HEK293 (cell line): ENCODE measurements around the gene GPR63.

Source experiments
- KLF1 ChIP-seq: fragments of 450-650 bp; formaldehyde crosslinking; IDR thresholded peaks from 2 replicates; pipeline ENCODE4 v1.5.1; 2016; ENCODE audit warnings: missing biosample characterization, missing genetic modification characterization
- KLF9 ChIP-seq: fragments of 450-650 bp; formaldehyde crosslinking; IDR thresholded peaks from 2 replicates; pipeline ENCODE4 v1.5.1; 2016; ENCODE audit warnings: missing biosample characterization, missing genetic modification characterization, low read depth
- ZFHX2 ChIP-seq: fragments of 450-650 bp; formaldehyde crosslinking; conservative IDR thresholded peaks from 2 replicates; pipeline ENCODE4 v1.5.1; 2016; ENCODE audit warnings: missing biosample characterization, missing genetic modification characterization
- ZNF155 ChIP-seq: fragments of 450-650 bp; formaldehyde crosslinking; IDR thresholded peaks from 2 replicates; pipeline ENCODE4 v1.5.1; 2016; ENCODE audit warnings: missing biosample characterization, missing genetic modification characterization
- ZNF175 ChIP-seq: fragments of 450-650 bp; formaldehyde crosslinking; IDR thresholded peaks from 2 replicates; pipeline ENCODE4 v1.5.1; 2016; ENCODE audit warnings: missing biosample characterization, missing genetic modification characterization
- ZNF223 ChIP-seq: fragments of 450-650 bp; formaldehyde crosslinking; IDR thresholded peaks from 2 replicates; pipeline ENCODE4 v1.5.1; 2016; ENCODE audit warnings: missing biosample characterization, missing genetic modification characterization
- ZNF311 ChIP-seq: fragments of 450-650 bp; formaldehyde crosslinking; IDR thresholded peaks from 2 replicates; pipeline ENCODE4 v1.5.1; 2017; ENCODE audit warnings: missing biosample characterization, missing genetic modification characterization, borderline replicate concordance
- ZNF354C ChIP-seq: fragments of 450-650 bp; formaldehyde crosslinking; IDR thresholded peaks from 2 replicates; pipeline ENCODE4 v1.5.1; 2016; ENCODE audit warnings: missing biosample characterization, missing genetic modification characterization, low read depth, borderline replicate concordance
- ZNF423 ChIP-seq: fragments of 450-650 bp; formaldehyde crosslinking; IDR thresholded peaks from 2 replicates; pipeline ENCODE4 v1.5.1; 2016; ENCODE audit warnings: missing biosample characterization, missing genetic modification characterization
- ZNF549 ChIP-seq: fragments of 450-650 bp; IDR thresholded peaks from 2 replicates; pipeline ENCODE4 v1.5.1; 2018; ENCODE audit warnings: missing biosample characterization, missing genetic modification characterization, mild to moderate bottlenecking, inconsistent platforms, moderate library complexity
- ZNF585B ChIP-seq: fragments of 450-650 bp; formaldehyde crosslinking; IDR thresholded peaks from 2 replicates; pipeline ENCODE4 v1.5.1; 2016; ENCODE audit warnings: missing biosample characterization, missing genetic modification characterization
- ZNF600 ChIP-seq: fragments of 450-650 bp; formaldehyde crosslinking; IDR thresholded peaks from 2 replicates; pipeline ENCODE4 v1.5.1; 2016; ENCODE audit warnings: missing biosample characterization, missing genetic modification characterization
- ZNF621 ChIP-seq: fragments of 450-650 bp; formaldehyde crosslinking; IDR thresholded peaks from 2 replicates; pipeline ENCODE4 v1.5.1; 2017; ENCODE audit warnings: missing biosample characterization, missing genetic modification characterization
- ZNF76 ChIP-seq: fragments of 450-650 bp; formaldehyde crosslinking; IDR thresholded peaks from 2 replicates; pipeline ENCODE4; 2016; ENCODE audit warnings: low read depth, missing biosample characterization, missing genetic modification characterization, borderline replicate concordance
- ZNF768 ChIP-seq: fragments of 450-650 bp; formaldehyde crosslinking; IDR thresholded peaks from 2 replicates; pipeline ENCODE4 v1.5.1; 2018; ENCODE audit warnings: missing biosample characterization, mild to moderate bottlenecking, missing genetic modification characterization
- ZNF830 ChIP-seq: fragments of 450-650 bp; IDR thresholded peaks from 2 replicates; pipeline ENCODE4 v1.5.0; 2018; ENCODE audit warnings: missing biosample characterization, missing genetic modification characterization, low read depth, mild to moderate bottlenecking, moderate library complexity
- ZNF837 ChIP-seq: fragments of 450-650 bp; formaldehyde crosslinking; IDR thresholded peaks from 2 replicates; pipeline ENCODE4 v1.5.1; 2016; ENCODE audit warnings: missing biosample characterization, missing genetic modification characterization
- ZSCAN16 ChIP-seq: fragments of 450-650 bp; formaldehyde crosslinking; IDR thresholded peaks from 2 replicates; pipeline ENCODE4 v1.5.1; 2016; ENCODE audit warnings: missing biosample characterization, missing genetic modification characterization
- TF ChIP-seq, protein P1 (sequence below): IDR thresholded peaks from 2 replicates; pipeline ENCODE4 v1.6.1; 2011; ENCODE audit warnings: mild to moderate bottlenecking, low read depth, low read length, borderline replicate concordance
- TF ChIP-seq, protein P2 (sequence below): fragments of 450-650 bp; formaldehyde crosslinking; IDR thresholded peaks from 2 replicates; pipeline ENCODE4 v1.5.1; 2016; ENCODE audit warnings: missing biosample characterization, missing genetic modification characterization
- TF ChIP-seq, protein P3 (sequence below): fragments of 450-650 bp; formaldehyde crosslinking; IDR thresholded peaks from 2 replicates; pipeline ENCODE4 v1.5.1; 2017; ENCODE audit warnings: missing biosample characterization, missing genetic modification characterization
- TF ChIP-seq, protein P4 (sequence below): sonication (generic); formaldehyde crosslinking; IDR thresholded peaks from 2 replicates; pipeline ENCODE4 v1.8.1; 2022; ENCODE audit warnings: mild to moderate bottlenecking, moderate library complexity, missing genetic modification reagents
- TF ChIP-seq, protein P5 (sequence below): fragments of 450-650 bp; formaldehyde crosslinking; conservative IDR thresholded peaks from 2 replicates; pipeline ENCODE4 v1.5.1; 2016; ENCODE audit warnings: low read depth, missing biosample characterization, missing genetic modification characterization
- TF ChIP-seq, protein P6 (sequence below): fragments of 450-650 bp; formaldehyde crosslinking; IDR thresholded peaks from 2 replicates; pipeline ENCODE4 v1.5.1; 2016; ENCODE audit warnings: missing biosample characterization, missing genetic modification characterization, borderline replicate concordance

Gene GPR63

DNA sequence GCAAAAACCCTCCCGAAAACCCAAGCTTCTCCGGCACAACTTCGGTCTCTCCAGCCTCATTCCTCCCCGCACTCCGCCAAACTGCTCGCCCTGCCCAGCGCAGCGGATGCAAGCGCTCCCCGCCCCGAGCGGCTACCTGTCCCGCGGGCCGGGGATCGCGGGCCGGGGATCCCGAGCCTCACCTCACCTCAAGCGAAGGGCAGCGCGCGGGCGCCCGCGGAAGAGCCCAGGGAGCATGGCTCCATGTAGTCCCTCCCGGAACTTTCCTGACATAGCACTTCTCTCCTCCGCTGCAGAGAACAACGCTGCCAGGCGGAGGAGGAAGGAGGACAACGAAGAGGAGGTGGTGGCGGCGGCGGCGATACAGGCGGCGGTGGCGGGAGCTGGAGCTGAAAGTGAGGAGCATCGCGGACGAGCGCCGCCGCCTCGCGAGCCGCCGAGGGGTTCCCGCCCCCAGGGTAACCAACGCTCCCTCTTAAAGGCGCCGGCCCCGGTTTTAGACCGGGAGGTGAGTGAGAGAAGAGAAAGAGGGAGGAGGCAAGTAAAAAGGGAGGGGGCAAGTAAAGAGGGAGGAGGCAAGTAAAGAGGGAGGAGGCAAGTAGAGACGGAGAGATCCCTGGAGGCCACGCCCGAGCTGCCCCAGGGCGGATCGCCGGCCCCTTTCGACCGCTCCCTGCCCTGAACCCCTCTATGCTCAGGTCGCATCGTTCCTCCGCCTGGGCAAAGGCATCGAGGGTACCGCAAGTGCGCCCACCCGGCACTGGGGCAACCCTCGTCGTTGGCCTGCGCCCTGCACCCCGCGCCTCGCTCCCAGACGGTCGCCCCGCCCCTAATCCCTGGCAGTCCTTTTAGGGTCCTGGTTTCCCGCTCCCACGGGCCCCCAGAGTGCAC lies at the start of gene GPR63 (continued):
- TF ChIP-seq, protein P1, sequence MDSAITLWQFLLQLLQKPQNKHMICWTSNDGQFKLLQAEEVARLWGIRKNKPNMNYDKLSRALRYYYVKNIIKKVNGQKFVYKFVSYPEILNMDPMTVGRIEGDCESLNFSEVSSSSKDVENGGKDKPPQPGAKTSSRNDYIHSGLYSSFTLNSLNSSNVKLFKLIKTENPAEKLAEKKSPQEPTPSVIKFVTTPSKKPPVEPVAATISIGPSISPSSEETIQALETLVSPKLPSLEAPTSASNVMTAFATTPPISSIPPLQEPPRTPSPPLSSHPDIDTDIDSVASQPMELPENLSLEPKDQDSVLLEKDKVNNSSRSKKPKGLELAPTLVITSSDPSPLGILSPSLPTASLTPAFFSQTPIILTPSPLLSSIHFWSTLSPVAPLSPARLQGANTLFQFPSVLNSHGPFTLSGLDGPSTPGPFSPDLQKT = no peak
- TF ChIP-seq ZSCAN16 (no peak), KLF1 (tag by site-specific recombination) (peak; percentile 82), ZFHX2 (peak; percentile 73), ZNF600 (0 out of 2 replicates have a peak, but pooled peaks have one; percentile 26), ZNF549 (tag by site-specific recombination) (peak; percentile 50; the same call in 1 of the 2 replicates), KLF9 (peak; percentile 58; the same call in 1 of the 2 replicates), ZNF837 (tag by site-specific recombination) (no peak), ZNF830 (tag by site-specific recombination) (no peak), ZNF155 (no peak), ZNF175 (no peak), ZNF621 (no peak), ZNF585B (tag by site-specific recombination) (no peak), ZNF311 (tag by site-specific recombination) (no peak), ZNF423 (tag by site-specific recombination) (no peak), ZNF768 (tag by site-specific recombination) (no peak), ZNF354C (no peak), ZNF223 (peak; percentile 49; the same call in 1 of the 2 replicates), ZNF76 (tag by site-specific recombination) (peak; percentile 26; the same call in 1 of the 2 replicates)
- TF ChIP-seq, protein P2, sequence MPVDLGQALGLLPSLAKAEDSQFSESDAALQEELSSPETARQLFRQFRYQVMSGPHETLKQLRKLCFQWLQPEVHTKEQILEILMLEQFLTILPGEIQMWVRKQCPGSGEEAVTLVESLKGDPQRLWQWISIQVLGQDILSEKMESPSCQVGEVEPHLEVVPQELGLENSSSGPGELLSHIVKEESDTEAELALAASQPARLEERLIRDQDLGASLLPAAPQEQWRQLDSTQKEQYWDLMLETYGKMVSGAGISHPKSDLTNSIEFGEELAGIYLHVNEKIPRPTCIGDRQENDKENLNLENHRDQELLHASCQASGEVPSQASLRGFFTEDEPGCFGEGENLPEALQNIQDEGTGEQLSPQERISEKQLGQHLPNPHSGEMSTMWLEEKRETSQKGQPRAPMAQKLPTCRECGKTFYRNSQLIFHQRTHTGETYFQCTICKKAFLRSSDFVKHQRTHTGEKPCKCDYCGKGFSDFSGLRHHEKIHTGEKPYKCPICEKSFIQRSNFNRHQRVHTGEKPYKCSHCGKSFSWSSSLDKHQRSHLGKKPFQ (tag by site-specific recombination) = no peak
- TF ChIP-seq, protein P3, sequence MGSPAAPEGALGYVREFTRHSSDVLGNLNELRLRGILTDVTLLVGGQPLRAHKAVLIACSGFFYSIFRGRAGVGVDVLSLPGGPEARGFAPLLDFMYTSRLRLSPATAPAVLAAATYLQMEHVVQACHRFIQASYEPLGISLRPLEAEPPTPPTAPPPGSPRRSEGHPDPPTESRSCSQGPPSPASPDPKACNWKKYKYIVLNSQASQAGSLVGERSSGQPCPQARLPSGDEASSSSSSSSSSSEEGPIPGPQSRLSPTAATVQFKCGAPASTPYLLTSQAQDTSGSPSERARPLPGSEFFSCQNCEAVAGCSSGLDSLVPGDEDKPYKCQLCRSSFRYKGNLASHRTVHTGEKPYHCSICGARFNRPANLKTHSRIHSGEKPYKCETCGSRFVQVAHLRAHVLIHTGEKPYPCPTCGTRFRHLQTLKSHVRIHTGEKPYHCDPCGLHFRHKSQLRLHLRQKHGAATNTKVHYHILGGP = no peak
- TF ChIP-seq, protein P4, sequence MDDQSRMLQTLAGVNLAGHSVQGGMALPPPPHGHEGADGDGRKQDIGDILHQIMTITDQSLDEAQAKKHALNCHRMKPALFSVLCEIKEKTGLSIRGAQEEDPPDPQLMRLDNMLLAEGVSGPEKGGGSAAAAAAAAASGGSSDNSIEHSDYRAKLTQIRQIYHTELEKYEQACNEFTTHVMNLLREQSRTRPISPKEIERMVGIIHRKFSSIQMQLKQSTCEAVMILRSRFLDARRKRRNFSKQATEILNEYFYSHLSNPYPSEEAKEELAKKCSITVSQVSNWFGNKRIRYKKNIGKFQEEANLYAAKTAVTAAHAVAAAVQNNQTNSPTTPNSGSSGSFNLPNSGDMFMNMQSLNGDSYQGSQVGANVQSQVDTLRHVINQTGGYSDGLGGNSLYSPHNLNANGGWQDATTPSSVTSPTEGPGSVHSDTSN (CRISPR knock-in tag) = no peak
- TF ChIP-seq, protein P5, sequence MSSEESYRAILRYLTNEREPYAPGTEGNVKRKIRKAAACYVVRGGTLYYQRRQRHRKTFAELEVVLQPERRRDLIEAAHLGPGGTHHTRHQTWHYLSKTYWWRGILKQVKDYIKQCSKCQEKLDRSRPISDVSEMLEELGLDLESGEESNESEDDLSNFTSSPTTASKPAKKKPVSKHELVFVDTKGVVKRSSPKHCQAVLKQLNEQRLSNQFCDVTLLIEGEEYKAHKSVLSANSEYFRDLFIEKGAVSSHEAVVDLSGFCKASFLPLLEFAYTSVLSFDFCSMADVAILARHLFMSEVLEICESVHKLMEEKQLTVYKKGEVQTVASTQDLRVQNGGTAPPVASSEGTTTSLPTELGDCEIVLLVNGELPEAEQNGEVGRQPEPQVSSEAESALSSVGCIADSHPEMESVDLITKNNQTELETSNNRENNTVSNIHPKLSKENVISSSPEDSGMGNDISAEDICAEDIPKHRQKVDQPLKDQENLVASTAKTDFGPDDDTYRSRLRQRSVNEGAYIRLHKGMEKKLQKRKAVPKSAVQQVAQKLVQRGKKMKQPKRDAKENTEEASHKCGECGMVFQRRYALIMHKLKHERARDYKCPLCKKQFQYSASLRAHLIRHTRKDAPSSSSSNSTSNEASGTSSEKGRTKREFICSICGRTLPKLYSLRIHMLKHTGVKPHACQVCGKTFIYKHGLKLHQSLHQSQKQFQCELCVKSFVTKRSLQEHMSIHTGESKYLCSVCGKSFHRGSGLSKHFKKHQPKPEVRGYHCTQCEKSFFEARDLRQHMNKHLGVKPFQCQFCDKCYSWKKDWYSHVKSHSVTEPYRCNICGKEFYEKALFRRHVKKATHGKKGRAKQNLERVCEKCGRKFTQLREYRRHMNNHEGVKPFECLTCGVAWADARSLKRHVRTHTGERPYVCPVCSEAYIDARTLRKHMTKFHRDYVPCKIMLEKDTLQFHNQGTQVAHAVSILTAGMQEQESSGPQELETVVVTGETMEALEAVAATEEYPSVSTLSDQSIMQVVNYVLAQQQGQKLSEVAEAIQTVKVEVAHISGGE = 0 out of 2 replicates have a peak, but pooled peaks have one; percentile 25
- TF ChIP-seq, protein P6, sequence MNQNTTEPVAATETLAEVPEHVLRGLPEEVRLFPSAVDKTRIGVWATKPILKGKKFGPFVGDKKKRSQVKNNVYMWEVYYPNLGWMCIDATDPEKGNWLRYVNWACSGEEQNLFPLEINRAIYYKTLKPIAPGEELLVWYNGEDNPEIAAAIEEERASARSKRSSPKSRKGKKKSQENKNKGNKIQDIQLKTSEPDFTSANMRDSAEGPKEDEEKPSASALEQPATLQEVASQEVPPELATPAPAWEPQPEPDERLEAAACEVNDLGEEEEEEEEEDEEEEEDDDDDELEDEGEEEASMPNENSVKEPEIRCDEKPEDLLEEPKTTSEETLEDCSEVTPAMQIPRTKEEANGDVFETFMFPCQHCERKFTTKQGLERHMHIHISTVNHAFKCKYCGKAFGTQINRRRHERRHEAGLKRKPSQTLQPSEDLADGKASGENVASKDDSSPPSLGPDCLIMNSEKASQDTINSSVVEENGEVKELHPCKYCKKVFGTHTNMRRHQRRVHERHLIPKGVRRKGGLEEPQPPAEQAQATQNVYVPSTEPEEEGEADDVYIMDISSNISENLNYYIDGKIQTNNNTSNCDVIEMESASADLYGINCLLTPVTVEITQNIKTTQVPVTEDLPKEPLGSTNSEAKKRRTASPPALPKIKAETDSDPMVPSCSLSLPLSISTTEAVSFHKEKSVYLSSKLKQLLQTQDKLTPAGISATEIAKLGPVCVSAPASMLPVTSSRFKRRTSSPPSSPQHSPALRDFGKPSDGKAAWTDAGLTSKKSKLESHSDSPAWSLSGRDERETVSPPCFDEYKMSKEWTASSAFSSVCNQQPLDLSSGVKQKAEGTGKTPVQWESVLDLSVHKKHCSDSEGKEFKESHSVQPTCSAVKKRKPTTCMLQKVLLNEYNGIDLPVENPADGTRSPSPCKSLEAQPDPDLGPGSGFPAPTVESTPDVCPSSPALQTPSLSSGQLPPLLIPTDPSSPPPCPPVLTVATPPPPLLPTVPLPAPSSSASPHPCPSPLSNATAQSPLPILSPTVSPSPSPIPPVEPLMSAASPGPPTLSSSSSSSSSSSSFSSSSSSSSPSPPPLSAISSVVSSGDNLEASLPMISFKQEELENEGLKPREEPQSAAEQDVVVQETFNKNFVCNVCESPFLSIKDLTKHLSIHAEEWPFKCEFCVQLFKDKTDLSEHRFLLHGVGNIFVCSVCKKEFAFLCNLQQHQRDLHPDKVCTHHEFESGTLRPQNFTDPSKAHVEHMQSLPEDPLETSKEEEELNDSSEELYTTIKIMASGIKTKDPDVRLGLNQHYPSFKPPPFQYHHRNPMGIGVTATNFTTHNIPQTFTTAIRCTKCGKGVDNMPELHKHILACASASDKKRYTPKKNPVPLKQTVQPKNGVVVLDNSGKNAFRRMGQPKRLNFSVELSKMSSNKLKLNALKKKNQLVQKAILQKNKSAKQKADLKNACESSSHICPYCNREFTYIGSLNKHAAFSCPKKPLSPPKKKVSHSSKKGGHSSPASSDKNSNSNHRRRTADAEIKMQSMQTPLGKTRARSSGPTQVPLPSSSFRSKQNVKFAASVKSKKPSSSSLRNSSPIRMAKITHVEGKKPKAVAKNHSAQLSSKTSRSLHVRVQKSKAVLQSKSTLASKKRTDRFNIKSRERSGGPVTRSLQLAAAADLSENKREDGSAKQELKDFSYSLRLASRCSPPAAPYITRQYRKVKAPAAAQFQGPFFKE = no peak
